Measurements from ENCODE around the gene HINT2. TPM values are rescaled to one million over a fixed set of nuclear protein-coding genes. Genes with fewer than 3 reads are reported as not detected.

The HINT2 gene
- total RNA-seq, 2 donors from 2014 or later, result 38.6 to 39.7 TPM

DNA sequence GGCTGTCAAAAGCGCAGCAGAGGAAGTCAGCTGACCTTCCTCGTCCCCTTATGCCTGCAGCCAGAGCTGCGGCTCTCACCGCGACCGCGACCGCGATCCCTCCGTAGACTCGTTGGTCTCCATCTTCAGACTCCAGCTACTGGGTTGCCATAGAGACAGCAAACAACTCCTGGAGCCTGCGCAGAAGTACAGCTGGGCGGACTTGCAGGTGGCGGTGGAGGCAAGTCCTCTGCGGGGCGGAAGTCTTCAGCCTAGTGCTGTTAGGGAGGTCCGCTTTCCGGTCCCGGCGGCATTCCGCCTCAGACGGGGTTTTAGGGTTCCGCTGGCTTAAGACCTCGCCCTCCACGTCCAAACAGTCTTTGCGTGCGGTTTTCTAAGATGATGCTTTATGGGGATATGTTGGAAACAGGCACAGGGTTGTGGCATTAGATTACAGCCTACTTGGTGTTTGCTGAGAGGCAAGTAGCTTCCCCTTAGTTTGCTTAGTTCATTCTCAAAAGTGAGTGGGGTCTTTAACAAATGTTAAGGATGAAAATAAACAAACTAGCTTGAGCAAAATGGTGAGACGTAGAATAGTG is 2.7 kb downstream of the HINT2 start, which contains the start of gene SPAG8:
Gene SPAG8, minus strand, starts transcription at position 238 of the 578 bp plus-strand sequence. Its CDS starts 115 bp downstream, at position 123.
- TF ChIP-seq CTCF (IDR thresholded peaks at IDR 0.05) (no peak), POLR2AphosphoS5 (IDR thresholded peaks at IDR 0.05) (peak; percentile 93), POLR2A (IDR thresholded peaks at IDR 0.05) (peak; percentile 26)
- peak; percentile 91 for DNase-seq (ENCODE audit: low spot score)
- Histone ChIP-seq H3K36me3 (no peaks in the 10 kb centered on the region), H3K4me3 (peak within 1 kb of the TSS; percentile 18 to 30), H3K27me3 (replicated peaks; ENCODE audit: insufficient read depth) (no peaks in the 10 kb centered on the region), H3K4me1 (replicated peaks) (peaks cover 5% of the 10 kb centered on the region), H3K9me3 (no peaks in the 10 kb centered on the region), H3K27ac (peak within 1 kb of the TSS; percentile 55 to 67)
- intact Hi-C loops (cut with DNase I), result no loop called here
- under 1% methylated on average over 28 of the region's 28 CpGs for WGBS

GRCh38 chr9:35811381-35812024 is 3.3 kb downstream of the HINT2 start:
- H3K27me3 ChIP-seq (replicated peaks; ENCODE audit: insufficient read depth), result no peaks in the 10 kb centered on the region
- H3K27ac ChIP-seq, result peak overlapping the region in 1 of 2 donors; percentile 55
- TF ChIP-seq POLR2A (IDR thresholded peaks at IDR 0.05) (no peak), CTCF (IDR thresholded peaks at IDR 0.05) (no peak), POLR2AphosphoS5 (IDR thresholded peaks at IDR 0.05) (no peak)
- no peak for DNase-seq (ENCODE audit: low spot score)
- H3K36me3 ChIP-seq, result no peaks in the 10 kb centered on the region
- peaks cover 5% of the 10 kb centered on the region for H3K4me1 ChIP-seq (replicated peaks)
- H3K9me3 ChIP-seq, result no peaks in the 10 kb centered on the region
- intact Hi-C loops (cut with DNase I), result no loop called here
- peak overlapping the region; percentile 18 to 30 for H3K4me3 ChIP-seq
- WGBS, result 13% methylated on average over 12 of the region's 12 CpGs

DNA sequence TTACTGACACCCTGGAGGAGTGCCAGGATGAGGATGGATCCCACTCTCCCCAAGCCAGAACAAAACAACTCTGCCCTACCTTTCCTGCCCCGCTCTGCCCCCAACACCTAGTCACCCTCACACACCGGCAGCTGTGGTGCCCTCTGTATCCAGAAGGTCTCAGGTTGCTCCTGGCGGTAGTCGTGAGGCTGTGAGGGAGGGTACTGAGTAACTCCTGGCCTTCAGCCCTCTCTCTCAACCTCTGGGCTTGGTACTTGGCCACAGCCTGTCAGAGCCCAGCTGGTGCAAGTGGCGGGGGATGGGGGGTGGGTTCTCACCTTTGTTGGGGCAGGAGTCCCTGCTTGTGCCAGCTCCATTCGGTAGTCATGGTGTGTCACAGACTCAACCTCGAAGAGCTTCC is 4.7 kb downstream of the HINT2 start:
- H3K36me3 ChIP-seq, result no peaks in the 10 kb centered on the region
- intact Hi-C loops (cut with DNase I), result no loop called here

GRCh38 chr9:35808433-35808832 is 6.4 kb downstream of the HINT2 start:
- Histone ChIP-seq H3K9me3 (no peaks in the 10 kb centered on the region), H3K36me3 (no peaks in the 10 kb centered on the region), H3K27me3 (replicated peaks; ENCODE audit: insufficient read depth) (no peaks in the 10 kb centered on the region), H3K4me1 (replicated peaks) (peaks cover 5% of the 10 kb centered on the region), H3K27ac (no peak overlapping the region), H3K4me3 (no peak overlapping the region)
- no peak for TF ChIP-seq POLR2AphosphoS5 (IDR thresholded peaks at IDR 0.05)
- TF ChIP-seq POLR2A (IDR thresholded peaks at IDR 0.05), result no peak
- TF ChIP-seq CTCF (IDR thresholded peaks at IDR 0.05), result no peak
- no peak for DNase-seq (ENCODE audit: low spot score)
- intact Hi-C loops (cut with DNase I), result no loop called here
- WGBS, result 93% methylated on average over 9 of the region's 9 CpGs

More for the DNA sequence above, 4.7 kb downstream of the HINT2 start:
- H3K4me1 ChIP-seq (replicated peaks), result peaks cover 5% of the 10 kb centered on the region
- H3K4me3 ChIP-seq, result no peak overlapping the region
- WGBS, result 91% methylated on average over 7 of the region's 7 CpGs
- no peaks in the 10 kb centered on the region for H3K27me3 ChIP-seq (replicated peaks; ENCODE audit: insufficient read depth)
- DNase-seq (ENCODE audit: low spot score), result no peak
- no peak for TF ChIP-seq POLR2A (IDR thresholded peaks at IDR 0.05)
- no peak for TF ChIP-seq CTCF (IDR thresholded peaks at IDR 0.05)
- TF ChIP-seq POLR2AphosphoS5 (IDR thresholded peaks at IDR 0.05), result no peak
- H3K27ac ChIP-seq, result no peak overlapping the region
- no peaks in the 10 kb centered on the region for H3K9me3 ChIP-seq

DNA sequence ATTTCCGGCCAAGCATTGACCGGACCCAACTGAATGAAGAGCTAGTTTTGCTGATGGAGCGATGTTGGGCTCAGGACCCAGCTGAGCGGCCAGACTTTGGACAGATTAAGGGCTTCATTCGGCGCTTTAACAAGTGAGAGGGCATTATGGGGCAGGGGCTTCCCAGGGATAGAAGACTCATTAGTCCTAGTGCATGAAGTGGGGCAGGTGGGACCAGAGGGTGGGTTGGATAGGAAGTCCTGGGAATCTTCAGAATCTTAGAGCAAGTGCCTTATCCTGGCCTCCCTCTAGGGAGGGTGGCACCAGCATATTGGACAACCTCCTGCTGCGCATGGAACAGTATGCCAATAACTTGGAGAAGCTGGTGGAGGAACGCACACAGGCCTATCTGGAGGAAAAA is 8.7 kb downstream of the HINT2 start:
- no peaks in the 10 kb centered on the region for H3K4me1 ChIP-seq (replicated peaks)
- intact Hi-C loops (cut with DNase I), result no loop called here
- no peak overlapping the region for H3K4me3 ChIP-seq
- H3K9me3 ChIP-seq, result no peaks in the 10 kb centered on the region
- no peaks in the 10 kb centered on the region for H3K27me3 ChIP-seq (replicated peaks; ENCODE audit: insufficient read depth)
- TF ChIP-seq POLR2AphosphoS5 (IDR thresholded peaks at IDR 0.05), result no peak
- no peak for TF ChIP-seq POLR2A (IDR thresholded peaks at IDR 0.05)
- TF ChIP-seq CTCF (IDR thresholded peaks at IDR 0.05), result no peak
- H3K36me3 ChIP-seq, result no peaks in the 10 kb centered on the region
- 94% methylated on average over 8 of the region's 8 CpGs for WGBS
- no peak overlapping the region for H3K27ac ChIP-seq
- no peak for DNase-seq (ENCODE audit: low spot score)

Data from prostate gland (tissue), 2 donors.